ENCODE data around the gene TSNAXIP1.

The TSNAXIP1 gene

DNA sequence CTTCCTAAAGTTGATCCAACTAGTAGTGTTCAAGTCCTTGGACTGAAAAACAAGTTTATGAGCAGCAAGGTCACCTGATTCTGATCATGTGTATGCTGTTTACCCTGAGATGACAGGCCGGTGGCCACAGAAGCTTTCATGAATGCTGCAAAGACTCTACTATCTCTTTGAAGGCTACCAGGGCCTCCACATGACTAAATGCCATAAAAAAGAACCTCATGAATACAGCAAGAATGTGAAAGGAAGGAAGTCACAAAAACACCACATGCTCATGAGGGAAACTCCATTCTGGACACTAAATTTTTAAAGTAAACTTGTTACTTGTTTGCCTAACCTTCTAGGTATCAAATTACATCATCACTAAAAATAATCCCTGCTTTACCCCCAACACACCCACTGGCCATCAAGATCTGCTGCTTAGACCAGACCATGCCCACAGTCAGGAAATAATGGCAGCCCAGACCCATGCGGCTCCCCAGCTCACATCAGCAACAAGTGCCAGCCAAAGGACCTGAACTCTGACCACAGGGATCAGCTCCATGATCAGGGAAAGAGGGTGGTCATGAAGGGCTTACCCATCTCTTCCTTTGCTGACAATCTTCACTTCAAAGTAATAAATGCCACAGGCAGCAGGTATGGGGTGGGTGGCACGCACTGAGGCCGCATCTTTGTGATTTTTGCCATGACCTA, 1.7 kb upstream of the TSNAXIP1 start:
- Histone ChIP-seq H3K4me1 (ENCODE audit: insufficient read depth, low read length, poor library complexity, severe bottlenecking) (peaks cover 57% of the 10 kb centered on the region), H4K20me1 (ENCODE audit: insufficient read depth, low read length, poor library complexity, severe bottlenecking) (peaks cover 41% of the 10 kb centered on the region), H3F3A (ENCODE audit: low read depth) (no peaks in the 10 kb centered on the region), H3K9me2 (replicated peaks; ENCODE audit: low read depth, low read length) (no peaks in the 10 kb centered on the region), H3K79me2 (ENCODE audit: insufficient read depth, low read length) (peaks cover 62% of the 10 kb centered on the region), H3K4me3 (ENCODE audit: low read length, poor library complexity, severe bottlenecking) (peak overlapping the region; percentile 93), H3K36me3 (ENCODE audit: insufficient read depth, low read length) (no peaks in the 10 kb centered on the region), H3K9ac (ENCODE audit: low read depth, low read length, poor library complexity, severe bottlenecking) (peak overlapping the region; percentile 85), H2AFZ (ENCODE audit: low read length) (no peak overlapping the region), H3K9me3 (ENCODE audit: insufficient read depth, low read depth, low read length) (no peaks in the 10 kb centered on the region), H3K4me2 (ENCODE audit: low read depth, low read length, poor library complexity, severe bottlenecking) (peak overlapping the region; percentile 98), H3K27me3 (ENCODE audit: insufficient read depth, low read length, poor library complexity, severe bottlenecking) (no peaks in the 10 kb centered on the region)
- TF ChIP-seq EZH2phosphoT487 (IDR thresholded peaks at IDR 0.05; ENCODE audit: borderline replicate concordance) = no peak
- TF ChIP-seq, protein P1, sequence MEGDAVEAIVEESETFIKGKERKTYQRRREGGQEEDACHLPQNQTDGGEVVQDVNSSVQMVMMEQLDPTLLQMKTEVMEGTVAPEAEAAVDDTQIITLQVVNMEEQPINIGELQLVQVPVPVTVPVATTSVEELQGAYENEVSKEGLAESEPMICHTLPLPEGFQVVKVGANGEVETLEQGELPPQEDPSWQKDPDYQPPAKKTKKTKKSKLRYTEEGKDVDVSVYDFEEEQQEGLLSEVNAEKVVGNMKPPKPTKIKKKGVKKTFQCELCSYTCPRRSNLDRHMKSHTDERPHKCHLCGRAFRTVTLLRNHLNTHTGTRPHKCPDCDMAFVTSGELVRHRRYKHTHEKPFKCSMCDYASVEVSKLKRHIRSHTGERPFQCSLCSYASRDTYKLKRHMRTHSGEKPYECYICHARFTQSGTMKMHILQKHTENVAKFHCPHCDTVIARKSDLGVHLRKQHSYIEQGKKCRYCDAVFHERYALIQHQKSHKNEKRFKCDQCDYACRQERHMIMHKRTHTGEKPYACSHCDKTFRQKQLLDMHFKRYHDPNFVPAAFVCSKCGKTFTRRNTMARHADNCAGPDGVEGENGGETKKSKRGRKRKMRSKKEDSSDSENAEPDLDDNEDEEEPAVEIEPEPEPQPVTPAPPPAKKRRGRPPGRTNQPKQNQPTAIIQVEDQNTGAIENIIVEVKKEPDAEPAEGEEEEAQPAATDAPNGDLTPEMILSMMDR (conservative IDR thresholded peaks at IDR 0.05; ENCODE audit: low read length) = no peak

DNA sequence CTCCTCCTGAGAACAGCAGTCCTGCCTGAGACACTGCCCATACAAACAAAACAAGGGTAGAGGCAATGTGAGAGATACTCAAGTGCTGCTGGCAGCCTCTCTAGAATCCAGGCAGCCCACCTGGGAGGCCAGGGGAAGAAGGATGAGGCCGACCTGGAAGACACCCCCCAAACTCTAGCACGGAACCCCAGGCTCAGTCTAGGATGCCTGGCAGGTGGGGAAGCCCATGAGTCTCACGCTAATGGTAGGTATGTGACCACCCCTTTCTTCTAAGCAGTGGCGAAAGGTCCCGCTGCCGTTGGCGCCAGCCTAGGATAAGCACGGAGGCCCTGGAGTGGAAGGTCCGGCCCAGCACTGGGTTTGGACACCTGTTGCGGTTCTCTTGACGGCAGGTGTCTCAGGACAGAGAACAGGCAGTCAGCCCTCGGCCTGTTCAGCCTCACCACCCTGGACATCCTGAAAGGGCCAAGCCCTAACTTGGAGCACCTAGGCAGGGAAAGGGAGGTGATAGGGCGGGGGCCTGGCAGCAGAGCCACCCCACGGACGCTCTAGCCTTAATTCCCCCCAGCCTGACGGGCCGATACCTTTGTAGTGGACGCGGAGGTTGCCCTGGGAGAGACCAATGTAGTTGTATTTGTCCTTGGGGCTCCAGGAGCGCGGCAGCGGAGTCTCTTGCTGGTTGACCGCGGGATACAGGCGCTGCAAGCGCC, 816 bp upstream of the TSNAXIP1 start:
- no peaks in the 10 kb centered on the region for H3K27me3 ChIP-seq (ENCODE audit: insufficient read depth, low read length, poor library complexity, severe bottlenecking)
- H4K20me1 ChIP-seq (ENCODE audit: insufficient read depth, low read length, poor library complexity, severe bottlenecking) = peaks cover 38% of the 10 kb centered on the region
- TF ChIP-seq EZH2phosphoT487 (IDR thresholded peaks at IDR 0.05; ENCODE audit: borderline replicate concordance) = no peak
- TF ChIP-seq, protein P1 (conservative IDR thresholded peaks at IDR 0.05; ENCODE audit: low read length) = no peak
- no peaks in the 10 kb centered on the region for H3F3A ChIP-seq (ENCODE audit: low read depth)
- peak overlapping the region; percentile 98 for H3K4me2 ChIP-seq (ENCODE audit: low read depth, low read length, poor library complexity, severe bottlenecking)
- no peaks in the 10 kb centered on the region for H3K9me3 ChIP-seq (ENCODE audit: insufficient read depth, low read depth, low read length)
- peaks cover 54% of the 10 kb centered on the region for H3K79me2 ChIP-seq (ENCODE audit: insufficient read depth, low read length)
- H3K9ac ChIP-seq (ENCODE audit: low read depth, low read length, poor library complexity, severe bottlenecking) = peak overlapping the region; percentile 85
- H3K4me1 ChIP-seq (ENCODE audit: insufficient read depth, low read length, poor library complexity, severe bottlenecking) = peaks cover 48% of the 10 kb centered on the region
- peak overlapping the region; percentile 93 for H3K4me3 ChIP-seq (ENCODE audit: low read length, poor library complexity, severe bottlenecking)
- no peaks in the 10 kb centered on the region for H3K36me3 ChIP-seq (ENCODE audit: insufficient read depth, low read length)
- H3K9me2 ChIP-seq (replicated peaks; ENCODE audit: low read depth, low read length) = no peaks in the 10 kb centered on the region
- H2AFZ ChIP-seq (ENCODE audit: low read length) = peak overlapping the region; percentile 45; the same call in 1 of the 2 replicates

DNA sequence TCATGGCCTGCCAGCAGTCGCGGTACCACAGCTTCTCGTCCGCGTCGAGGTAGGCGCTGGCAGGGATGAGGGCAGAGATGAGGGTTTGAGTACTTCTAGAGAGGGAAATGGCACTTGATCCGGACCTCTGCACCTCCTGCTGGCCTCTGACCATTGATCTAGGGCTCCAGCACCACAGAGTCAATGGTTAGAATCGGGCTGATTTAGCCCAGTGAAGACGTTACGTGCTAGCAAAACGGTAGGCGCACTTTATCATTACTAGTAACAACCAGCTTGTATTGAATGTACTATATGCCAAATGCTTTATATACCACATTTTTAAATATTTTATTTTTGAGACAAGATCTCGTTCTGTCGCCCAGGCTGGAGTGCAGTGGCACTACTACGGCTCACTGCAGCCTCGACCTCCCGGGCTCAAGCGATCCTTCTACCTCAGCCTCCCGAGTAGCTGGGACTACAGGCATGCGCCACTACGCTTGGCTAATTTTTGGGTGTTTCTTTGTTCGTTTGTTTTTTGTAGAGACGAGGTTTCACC, 526 bp downstream of the TSNAXIP1 start:
- Histone ChIP-seq H3K4me3 (ENCODE audit: low read length, poor library complexity, severe bottlenecking) (peak overlapping the region; percentile 93), H3K27me3 (ENCODE audit: insufficient read depth, low read length, poor library complexity, severe bottlenecking) (no peaks in the 10 kb centered on the region), H3K9me2 (replicated peaks; ENCODE audit: low read depth, low read length) (no peaks in the 10 kb centered on the region), H3K79me2 (ENCODE audit: insufficient read depth, low read length) (peaks cover 40% of the 10 kb centered on the region), H3K9me3 (ENCODE audit: insufficient read depth, low read depth, low read length) (no peaks in the 10 kb centered on the region), H3F3A (ENCODE audit: low read depth) (no peaks in the 10 kb centered on the region), H3K4me1 (ENCODE audit: insufficient read depth, low read length, poor library complexity, severe bottlenecking) (peaks cover 34% of the 10 kb centered on the region), H3K9ac (ENCODE audit: low read depth, low read length, poor library complexity, severe bottlenecking) (no peak overlapping the region), H2AFZ (ENCODE audit: low read length) (peak overlapping the region; percentile 86), H3K4me2 (ENCODE audit: low read depth, low read length, poor library complexity, severe bottlenecking) (peak overlapping the region; percentile 86), H4K20me1 (ENCODE audit: insufficient read depth, low read length, poor library complexity, severe bottlenecking) (peaks cover 28% of the 10 kb centered on the region), H3K36me3 (ENCODE audit: insufficient read depth, low read length) (no peaks in the 10 kb centered on the region)
- no peak for TF ChIP-seq EZH2phosphoT487 (IDR thresholded peaks at IDR 0.05; ENCODE audit: borderline replicate concordance)
- TF ChIP-seq, protein P1 (conservative IDR thresholded peaks at IDR 0.05; ENCODE audit: low read length) = no peak

All from Loucy (cell line).